BJ (cell line): ENCODE measurements around the gene PRAC1. TPM values are rescaled to one million over a fixed set of nuclear protein-coding genes. Genes with fewer than 3 reads are reported as not detected.

Source experiments
- CTCF ChIA-PET: fragments of 350-600 bp; formaldehyde crosslinking; extraction: SDS; loops from one replicate; lab custom pipeline; 2021; ENCODE audit warnings: antibody characterized with exemption, inconsistent platforms; lab: Yijun Ruan, JAX
- POLR2A ChIA-PET: fragments of 300-600 bp; sonication (Branson Sonifier 250); formaldehyde crosslinking; extraction: SDS; loops from one replicate; lab custom pipeline; 2021; ENCODE audit warnings: antibody characterized with exemption; lab: Charles Lee
- DNase-seq: peaks from one replicate; pipeline ENCODE4 v3.0.0-alpha.2; 2011; ENCODE audit warnings: low read depth
- H3K27me3 ChIP-seq: 2 replicates; pipeline ENCODE4 v1.6.0; 2011; ENCODE audit warnings: low read length; ENCODE audit not compliant: control insufficient read depth, insufficient read depth
- H3K36me3 ChIP-seq: 2 replicates; pipeline ENCODE4 v1.5.1; 2011; ENCODE audit warnings: low read length; ENCODE audit not compliant: control insufficient read depth, insufficient read depth
- H3K4me3 ChIP-seq: 2 replicates; pipeline ENCODE4 v1.5.1; 2011; ENCODE audit warnings: low read depth, mild to moderate bottlenecking, control low read depth, low read length
- CTCF ChIP-seq: IDR thresholded peaks from 2 replicates; pipeline ENCODE4 v1.5.1; 2011; ENCODE audit warnings: low read depth, mild to moderate bottlenecking, control low read depth, inconsistent platforms, low read length, moderate library complexity; ENCODE audit not compliant: insufficient read depth
- polyA plus RNA-seq: library from polyadenylated mRNA; depleted of rRNA; stranded (reverse); fragments of >200 nt; gene quantifications from 2 replicates; pipeline ENCODE4 v1.2.3, GENCODE V29; 2011

PRAC1 gene
- polyA plus RNA-seq, 1 experiment = not detected

GRCh38 chr17:48746916-48747444 is 24.7 kb upstream of the PRAC1 start:
- CTCF ChIA-PET = no interaction called here

GRCh38 chr17:48745381-48746275 is 23.3 kb upstream of the PRAC1 start:
- POLR2A ChIA-PET = no interaction called here
- TF ChIP-seq CTCF = no peak
- H3K4me3 ChIP-seq = no peak overlapping the region
- peaks cover 59% of the 10 kb centered on the region for H3K27me3 ChIP-seq
- CTCF ChIA-PET = interaction anchor here (0.6 to 3.6 kb wide), 5 partner anchors 10 to 45 kb away, joined by 3 to 14 read pairs (median 4); partner anchors contain the start of gene PRAC2
- no peaks in the 10 kb centered on the region for H3K36me3 ChIP-seq
- no peak for DNase-seq

More at GRCh38 chr17:48746916-48747444, 24.7 kb upstream of the PRAC1 start:
- H3K4me3 ChIP-seq = no peak overlapping the region
- H3K36me3 ChIP-seq = no peaks in the 10 kb centered on the region
- no peak for TF ChIP-seq CTCF
- POLR2A ChIA-PET = no interaction called here
- DNase-seq = no peak
- H3K27me3 ChIP-seq = peaks cover 67% of the 10 kb centered on the region

GRCh38 chr17:48740537-48740936 is 18.2 kb upstream of the PRAC1 start:
- Histone ChIP-seq H3K4me3 (no peak overlapping the region), H3K27me3 (peaks cover 63% of the 10 kb centered on the region), H3K36me3 (no peaks in the 10 kb centered on the region)
- no peak for DNase-seq
- TF ChIP-seq CTCF = no peak
- ChIA-PET POLR2A (no interaction called here), CTCF (interaction anchor here (1.5 kb wide), 1 partner anchor 16 kb away, joined by 4 read pairs; no protein-coding TSS in a partner anchor)

- TF ChIP-seq CTCF = no peak
- Histone ChIP-seq H3K36me3 (no peaks in the 10 kb centered on the region), H3K27me3 (peaks cover 66% of the 10 kb centered on the region), H3K4me3 (no peak overlapping the region)
- CTCF ChIA-PET = interaction anchor here (0.6 to 5.7 kb wide), 5 partner anchors 10 to 230 kb away, joined by 3 to 21 read pairs (median 4); partner anchors contain the start of gene HOXB13
- POLR2A ChIA-PET = no interaction called here
- DNase-seq = no peak
Measured at GRCh38 chr17:48738803-48739526, 16.6 kb upstream of the PRAC1 start.
